ENCODE measurements around the gene GNG14. TPM values are rescaled to one million over a fixed set of nuclear protein-coding genes. Genes with fewer than 3 reads are reported as not detected.
A peak's percentile ranks its signal among the peaks of the same experiment; 100 is the strongest.

GNG14 gene
- total RNA-seq, 2 experiments from 2014 or later: not detected

- no peak overlapping the region for H3K4me3 Mint-ChIP-seq
- ATAC-seq: peak; percentile 89
- intact Hi-C loops (cut with micrococcal nuclease): no loop called here
- peaks cover 4% of the 10 kb centered on the region for H3K4me1 Mint-ChIP-seq (ENCODE audit: low read depth)
- H3K9me3 Mint-ChIP-seq: no peaks in the 10 kb centered on the region
- H3K27me3 Mint-ChIP-seq: no peaks in the 10 kb centered on the region
- ChIA-PET CTCF (interaction anchor here (1.0 to 1.1 kb wide), 2 partner anchors 54 to 145 kb away, joined by 3 to 5 read pairs; no protein-coding TSS in a partner anchor), POLR2A (interaction anchor here (1.0 to 1.1 kb wide), 2 partner anchors 12 kb away, joined by 3 read pairs; no protein-coding TSS in a partner anchor)
- H3K36me3 Mint-ChIP-seq (ENCODE audit: low read depth): peaks cover 53% of the 10 kb centered on the region
- H3K27ac Mint-ChIP-seq: peak overlapping the region; percentile 37
- DNase-seq: peak; percentile 69
- no peak for TF ChIP-seq CTCF (IDR thresholded peaks at IDR 0.05)
Observed at GRCh38 chr19:12703046-12703445, 15.2 kb downstream of the GNG14 start.

GRCh38 chr19:12705169-12705568 lies 17.4 kb downstream of the GNG14 start:
- CTCF ChIA-PET: no interaction called here
- H3K27me3 Mint-ChIP-seq: no peaks in the 10 kb centered on the region
- H3K36me3 Mint-ChIP-seq (ENCODE audit: low read depth): peaks cover 55% of the 10 kb centered on the region
- H3K4me3 Mint-ChIP-seq: no peak overlapping the region
- no peak for ATAC-seq
- POLR2A ChIA-PET: interaction anchor here (1.0 to 1.6 kb wide), 2 partner anchors 12 to 19 kb away, joined by 3 to 5 read pairs; no protein-coding TSS in a partner anchor
- DNase-seq: no peak
- no peaks in the 10 kb centered on the region for H3K9me3 Mint-ChIP-seq
- H3K4me1 Mint-ChIP-seq (ENCODE audit: low read depth): no peaks in the 10 kb centered on the region
- no peak for TF ChIP-seq CTCF (IDR thresholded peaks at IDR 0.05)
- H3K27ac Mint-ChIP-seq: no peak overlapping the region
- intact Hi-C loops (cut with micrococcal nuclease): no loop called here

GRCh38 chr19:12705654-12706331 lies 18.0 kb downstream of the GNG14 start:
- intact Hi-C loops (cut with micrococcal nuclease): no loop called here
- Mint-ChIP-seq H3K36me3 (ENCODE audit: low read depth) (peaks cover 57% of the 10 kb centered on the region), H3K27ac (no peak overlapping the region), H3K4me1 (ENCODE audit: low read depth) (no peaks in the 10 kb centered on the region), H3K9me3 (no peaks in the 10 kb centered on the region), H3K27me3 (no peaks in the 10 kb centered on the region), H3K4me3 (no peak overlapping the region)
- no peak for TF ChIP-seq CTCF (IDR thresholded peaks at IDR 0.05)
- CTCF ChIA-PET: interaction anchor here (1.1 kb wide), 1 partner anchor 90 kb away, joined by 3 read pairs; no protein-coding TSS in a partner anchor
- POLR2A ChIA-PET: interaction anchor here (1.0 to 2.2 kb wide), 5 partner anchors 9 to 26 kb away, joined by 3 to 15 read pairs (median 3); partner anchors contain the start of gene FBXW9
- ATAC-seq (no peak), DNase-seq (no peak)

GRCh38 chr19:12706332-12706718 lies 18.5 kb downstream of the GNG14 start:
- POLR2A ChIA-PET: interaction anchor here (1.5 to 2.2 kb wide), 4 partner anchors 10 to 27 kb away, joined by 3 to 15 read pairs (median 4); partner anchors contain the start of gene FBXW9
- intact Hi-C loops (cut with micrococcal nuclease): no loop called here
- Mint-ChIP-seq H3K27ac (no peak overlapping the region), H3K9me3 (no peaks in the 10 kb centered on the region), H3K36me3 (ENCODE audit: low read depth) (peaks cover 56% of the 10 kb centered on the region), H3K27me3 (no peaks in the 10 kb centered on the region), H3K4me1 (ENCODE audit: low read depth) (no peaks in the 10 kb centered on the region), H3K4me3 (no peak overlapping the region)
- no peak for DNase-seq
- no peak for TF ChIP-seq CTCF (IDR thresholded peaks at IDR 0.05)
- ATAC-seq: no peak
- CTCF ChIA-PET: interaction anchor here (1.1 kb wide), 1 partner anchor 89 kb away, joined by 3 read pairs; no protein-coding TSS in a partner anchor

- intact Hi-C loops (cut with micrococcal nuclease): no loop called here
- no peak for TF ChIP-seq CTCF (IDR thresholded peaks at IDR 0.05)
- Mint-ChIP-seq H3K4me3 (no peak overlapping the region), H3K9me3 (no peaks in the 10 kb centered on the region), H3K27ac (no peak overlapping the region), H3K27me3 (no peaks in the 10 kb centered on the region), H3K4me1 (ENCODE audit: low read depth) (no peaks in the 10 kb centered on the region), H3K36me3 (ENCODE audit: low read depth) (peaks cover 51% of the 10 kb centered on the region)
- ChIA-PET CTCF (interaction anchor here (1.0 to 1.3 kb wide), 2 partner anchors 49 to 52 kb away, joined by 3 to 4 read pairs; no protein-coding TSS in a partner anchor), POLR2A (interaction anchor here (1.7 to 3.5 kb wide), 2 partner anchors 12 to 14 kb away, joined by 6 to 23 read pairs; partner anchors contain the start of genes FBXW9 and TNPO2)
- ATAC-seq (no peak), DNase-seq (no peak)
Observed at GRCh38 chr19:12708641-12709040, 20.8 kb downstream of the GNG14 start.
